Kidney epithelial cell (primary cell): ENCODE results near the gene PPP1CA. TPM values are rescaled to one million over a fixed set of nuclear protein-coding genes. Genes with fewer than 3 reads are reported as not detected.

Experiments used
- DNase-seq: peaks from one replicate; pipeline ENCODE4 v3.0.0-alpha.2; 2010; ENCODE audit warnings: low read depth
- H3K27me3 ChIP-seq: 2 replicates; pipeline ENCODE4 v1.6.0; 2011; ENCODE audit warnings: low read length; ENCODE audit not compliant: control insufficient read depth, insufficient read depth
- H3K36me3 ChIP-seq: 2 replicates; pipeline ENCODE4 v1.5.1; 2011; ENCODE audit warnings: low read length; ENCODE audit not compliant: control insufficient read depth, insufficient read depth
- H3K4me3 ChIP-seq: 2 replicates; pipeline ENCODE4 v1.5.1; 2011; ENCODE audit warnings: low read depth, mild to moderate bottlenecking, control low read depth, low read length
- total RNA-seq: library from RNA; depleted of rRNA; stranded (reverse); fragments of >200 nt; gene quantifications from 2 replicates; pipeline ENCODE4 v1.2.3, GENCODE V29; 2015
- TF ChIP-seq, protein P1 (sequence below): IDR thresholded peaks from 2 replicates; pipeline ENCODE4 v1.5.1; 2011; ENCODE audit warnings: mild to moderate bottlenecking, moderate library complexity, low read length, control low read depth, inconsistent platforms; ENCODE audit not compliant: insufficient read depth, poor library complexity, severe bottlenecking

PPP1CA gene
- total RNA-seq, 1 donor from 2014 or later: 319 TPM

DNA sequence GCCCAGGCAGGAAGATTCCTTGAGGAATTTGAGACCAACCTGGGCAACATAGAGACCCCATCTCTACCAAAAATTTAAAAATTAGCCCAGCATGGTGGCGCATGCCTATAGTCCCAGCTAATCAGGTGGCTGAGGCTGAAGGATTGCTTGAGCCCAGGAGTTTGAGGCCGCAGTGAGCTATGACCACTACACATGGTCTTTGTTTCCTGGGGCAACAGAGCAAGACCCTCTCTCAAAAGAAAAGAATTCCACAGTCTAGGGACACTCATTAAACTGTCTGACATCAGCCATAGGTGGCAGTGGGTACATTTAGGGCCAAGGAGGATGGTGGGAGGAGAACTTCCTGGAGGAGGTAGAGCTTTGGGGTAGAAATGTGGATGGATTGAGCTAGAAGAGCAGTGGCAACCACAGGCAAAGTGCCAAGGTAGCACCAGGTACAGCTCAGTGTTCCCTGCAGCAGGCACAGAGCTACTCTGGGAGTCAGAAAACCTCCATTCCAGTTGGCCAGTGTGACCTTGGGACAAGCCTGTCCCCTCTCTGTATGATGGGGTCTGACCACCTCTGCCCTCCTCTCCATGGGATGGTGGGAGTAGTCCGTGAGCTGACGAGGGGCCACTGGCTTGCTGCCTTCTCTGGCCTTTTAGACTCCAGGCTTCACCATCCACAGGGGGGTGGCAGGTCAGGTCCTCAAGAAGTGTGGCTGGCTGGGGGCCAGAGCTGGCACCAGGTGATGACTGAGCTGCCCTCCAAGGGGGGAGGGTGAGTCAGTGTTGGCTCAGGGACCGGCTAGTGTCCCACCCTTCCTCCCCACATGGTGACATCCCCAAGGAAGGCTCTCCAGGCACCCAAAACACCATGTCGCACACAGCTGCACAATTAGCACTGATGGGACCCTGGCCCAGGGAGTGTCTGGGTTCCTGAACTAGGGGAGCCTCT lies 24.5 kb downstream of the PPP1CA start:
- no peaks in the 10 kb centered on the region for H3K27me3 ChIP-seq
- no peaks in the 10 kb centered on the region for H3K36me3 ChIP-seq
- TF ChIP-seq, protein P1, sequence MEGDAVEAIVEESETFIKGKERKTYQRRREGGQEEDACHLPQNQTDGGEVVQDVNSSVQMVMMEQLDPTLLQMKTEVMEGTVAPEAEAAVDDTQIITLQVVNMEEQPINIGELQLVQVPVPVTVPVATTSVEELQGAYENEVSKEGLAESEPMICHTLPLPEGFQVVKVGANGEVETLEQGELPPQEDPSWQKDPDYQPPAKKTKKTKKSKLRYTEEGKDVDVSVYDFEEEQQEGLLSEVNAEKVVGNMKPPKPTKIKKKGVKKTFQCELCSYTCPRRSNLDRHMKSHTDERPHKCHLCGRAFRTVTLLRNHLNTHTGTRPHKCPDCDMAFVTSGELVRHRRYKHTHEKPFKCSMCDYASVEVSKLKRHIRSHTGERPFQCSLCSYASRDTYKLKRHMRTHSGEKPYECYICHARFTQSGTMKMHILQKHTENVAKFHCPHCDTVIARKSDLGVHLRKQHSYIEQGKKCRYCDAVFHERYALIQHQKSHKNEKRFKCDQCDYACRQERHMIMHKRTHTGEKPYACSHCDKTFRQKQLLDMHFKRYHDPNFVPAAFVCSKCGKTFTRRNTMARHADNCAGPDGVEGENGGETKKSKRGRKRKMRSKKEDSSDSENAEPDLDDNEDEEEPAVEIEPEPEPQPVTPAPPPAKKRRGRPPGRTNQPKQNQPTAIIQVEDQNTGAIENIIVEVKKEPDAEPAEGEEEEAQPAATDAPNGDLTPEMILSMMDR: no peak
- H3K4me3 ChIP-seq: no peak overlapping the region
- no peak for DNase-seq

DNA sequence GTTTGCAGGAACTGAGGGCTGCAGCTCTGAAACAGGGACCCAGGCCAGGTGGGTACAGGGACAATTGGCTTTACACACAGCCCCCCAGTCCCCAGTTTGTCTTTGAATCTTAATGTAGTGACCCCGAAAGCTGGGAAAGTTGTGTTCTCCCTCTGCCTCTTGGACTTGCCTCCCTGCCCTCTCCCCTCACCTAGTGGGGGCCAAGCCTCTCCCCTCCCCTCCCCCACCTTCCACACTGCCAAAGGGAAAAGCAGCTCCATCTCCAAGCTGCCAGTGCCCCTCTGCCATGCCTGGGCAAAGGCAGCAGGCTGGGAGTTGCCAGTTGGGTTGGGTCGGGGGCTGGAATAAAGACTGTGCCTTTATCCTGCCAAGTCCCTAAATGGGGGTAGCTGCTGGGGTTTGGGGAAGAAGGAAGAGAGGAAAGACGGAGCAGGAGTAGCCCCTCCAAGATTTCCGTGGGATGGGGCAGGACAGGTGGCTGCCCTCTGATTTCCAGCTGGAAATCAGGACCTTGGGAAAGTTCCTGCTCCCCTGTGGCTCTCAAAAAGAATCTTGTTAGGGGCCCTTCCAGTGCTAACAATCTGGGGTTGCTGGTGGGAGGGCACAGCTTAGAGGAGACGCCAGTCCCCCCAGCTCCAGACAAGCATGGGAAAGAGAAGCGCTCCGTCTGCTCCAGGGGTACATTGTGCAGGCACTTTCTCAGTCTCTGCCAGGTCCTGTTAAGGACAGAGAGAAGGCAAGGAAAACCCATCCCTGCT lies 25.4 kb downstream of the PPP1CA start:
- no peak for DNase-seq
- no peaks in the 10 kb centered on the region for H3K27me3 ChIP-seq
- H3K36me3 ChIP-seq: no peaks in the 10 kb centered on the region
- TF ChIP-seq, protein P1: no peak
- no peak overlapping the region for H3K4me3 ChIP-seq

DNA sequence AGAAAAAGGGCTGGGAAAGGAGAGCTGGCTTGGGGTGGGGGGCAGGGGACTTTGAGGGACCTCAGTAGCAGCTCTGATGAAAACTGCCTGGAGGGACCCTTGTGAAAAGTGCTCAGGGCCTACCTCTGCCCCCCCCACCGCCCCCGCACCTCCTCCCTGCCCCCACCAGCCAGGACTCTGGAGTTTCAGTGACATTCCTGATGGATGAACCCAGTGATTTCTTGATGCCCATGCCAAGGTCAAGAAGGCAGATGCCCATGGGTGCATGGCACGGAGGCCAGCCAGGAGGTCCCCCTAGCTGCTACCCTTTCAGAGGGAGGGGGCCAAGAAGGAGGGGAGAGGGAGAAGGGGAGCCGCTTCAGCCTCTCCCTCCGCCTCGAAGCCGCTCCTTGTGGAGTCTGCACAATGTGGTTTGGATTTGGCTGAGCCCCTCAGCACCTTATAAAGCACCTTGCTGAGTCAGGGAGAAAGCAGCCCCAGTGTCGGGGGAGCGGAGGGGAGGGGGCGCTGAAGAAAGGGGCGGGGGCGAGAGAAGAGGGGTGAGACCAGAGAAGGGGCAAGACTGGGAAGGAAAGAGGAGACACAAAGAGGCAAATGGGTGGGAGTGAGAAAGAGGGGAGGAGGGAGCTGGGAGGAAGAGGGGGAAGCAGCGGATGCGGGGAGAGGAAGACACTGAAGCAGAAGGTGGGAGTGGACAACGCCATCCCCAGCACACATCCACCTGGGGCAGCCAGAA lies 26.2 kb downstream of the PPP1CA start:
- TF ChIP-seq, protein P1: no peak
- no peak for DNase-seq
- Histone ChIP-seq H3K4me3 (peak overlapping the region; percentile 11), H3K27me3 (no peaks in the 10 kb centered on the region), H3K36me3 (no peaks in the 10 kb centered on the region)

DNA sequence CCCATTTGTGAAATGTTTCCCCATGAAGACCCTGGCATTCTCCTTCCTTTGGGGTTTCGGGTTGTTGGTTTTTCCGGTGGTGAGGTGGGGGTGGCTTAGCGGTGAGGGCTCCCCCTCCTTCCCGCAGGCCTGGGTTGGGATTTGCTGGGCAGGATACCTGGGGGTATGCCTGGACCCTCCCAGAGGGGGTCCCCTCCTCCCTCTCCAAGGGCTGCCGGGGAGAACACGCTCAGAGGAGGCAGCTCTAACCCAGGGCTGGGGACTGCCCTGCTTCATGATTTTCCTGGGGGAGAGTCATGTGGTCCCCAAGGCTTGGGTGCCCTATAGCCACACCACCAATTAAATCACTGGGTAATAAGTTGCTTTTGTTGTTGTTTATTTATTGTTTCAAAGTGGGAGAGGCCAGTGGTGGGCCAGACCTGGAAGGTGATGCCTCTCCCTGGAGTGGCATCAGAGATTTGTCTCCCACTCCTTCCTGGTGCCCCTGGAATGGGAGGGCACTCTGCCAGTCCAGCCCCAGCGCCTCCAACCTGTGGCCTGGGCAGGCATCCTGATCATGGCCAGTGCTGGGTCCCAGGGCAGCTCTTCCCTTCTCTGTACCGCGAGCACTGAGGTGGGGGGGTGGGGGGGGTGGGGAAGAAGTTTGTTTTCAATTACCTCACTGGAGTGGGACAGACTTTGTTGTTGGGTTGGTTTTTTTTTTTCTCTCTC lies 26.9 kb downstream of the PPP1CA start:
- no peak for DNase-seq
- TF ChIP-seq, protein P1: no peak
- H3K27me3 ChIP-seq: no peaks in the 10 kb centered on the region
- peak overlapping the region; percentile 7 for H3K4me3 ChIP-seq
- H3K36me3 ChIP-seq: no peaks in the 10 kb centered on the region
